IMR-90 (cell line): ENCODE data around the gene IL18R1.

Experiments used
- CEBPB ChIP-seq: IDR thresholded peaks from 2 replicates; pipeline ENCODE4 v1.6.1; 2012; ENCODE audit warnings: low read depth, low read length, improper control_type of control experiment
- CTCF ChIP-seq: conservative IDR thresholded peaks from 2 replicates; pipeline ENCODE4 v1.5.1; 2012; ENCODE audit warnings: mild to moderate bottlenecking, low read depth, low read length, improper control_type of control experiment
- ELK1 ChIP-seq: fragments of 150-350 bp; IDR thresholded peaks from 2 replicates; pipeline ENCODE4 v1.6.1; 2016; ENCODE audit warnings: low read depth, mild to moderate bottlenecking, low read length, moderate library complexity, borderline replicate concordance
- FOS ChIP-seq: fragments of 150-350 bp; IDR thresholded peaks from 2 replicates; pipeline ENCODE4 v1.6.1; 2016; ENCODE audit warnings: low read depth, low read length
- MAFK ChIP-seq: IDR thresholded peaks from 2 replicates; pipeline ENCODE4 v1.6.1; 2012; ENCODE audit warnings: low read depth, low read length, improper control_type of control experiment
- MAZ ChIP-seq: IDR thresholded peaks from 2 replicates; pipeline ENCODE4 v1.6.1; 2012; ENCODE audit warnings: low read depth, mild to moderate bottlenecking, low read length, improper control_type of control experiment, moderate library complexity, borderline replicate concordance
- MXI1 ChIP-seq: IDR thresholded peaks from 2 replicates; pipeline ENCODE4 v1.6.1; 2012; ENCODE audit warnings: low read depth, mild to moderate bottlenecking, low read length, moderate library complexity, borderline replicate concordance
- NFE2L2 ChIP-seq: fragments of 150-350 bp; IDR thresholded peaks from 2 replicates; pipeline ENCODE4 v1.6.1; 2016; ENCODE audit warnings: low read depth, mild to moderate bottlenecking, low read length
- POLR2A ChIP-seq: IDR thresholded peaks from 2 replicates; pipeline ENCODE4 v1.6.1; 2012; ENCODE audit warnings: mild to moderate bottlenecking, low read depth, low read length
- RAD21 ChIP-seq: IDR thresholded peaks from 2 replicates; pipeline ENCODE4 v1.6.1; 2012; ENCODE audit warnings: low read length, improper control_type of control experiment
- RCOR1 ChIP-seq: IDR thresholded peaks from 2 replicates; pipeline ENCODE4 v1.6.1; 2012; ENCODE audit warnings: mild to moderate bottlenecking, low read length, improper control_type of control experiment; ENCODE audit not compliant: insufficient replicate concordance
- RFX5 ChIP-seq: IDR thresholded peaks from 2 replicates; pipeline ENCODE4 v1.8.0; 2012; ENCODE audit warnings: low read depth, mild to moderate bottlenecking, low read length, moderate library complexity
- SMC3 ChIP-seq: fragments of 150-350 bp; IDR thresholded peaks from 2 replicates; pipeline ENCODE4 v1.6.1; 2016; ENCODE audit warnings: low read depth, mild to moderate bottlenecking, antibody characterized with exemption, low read length, moderate library complexity
- TF ChIP-seq, protein P1 (sequence below): fragments of 150-350 bp; IDR thresholded peaks from 2 replicates; pipeline ENCODE4 v1.6.1; 2017; ENCODE audit warnings: mild to moderate bottlenecking, antibody characterized with exemption, low read length, low read depth

DNA sequence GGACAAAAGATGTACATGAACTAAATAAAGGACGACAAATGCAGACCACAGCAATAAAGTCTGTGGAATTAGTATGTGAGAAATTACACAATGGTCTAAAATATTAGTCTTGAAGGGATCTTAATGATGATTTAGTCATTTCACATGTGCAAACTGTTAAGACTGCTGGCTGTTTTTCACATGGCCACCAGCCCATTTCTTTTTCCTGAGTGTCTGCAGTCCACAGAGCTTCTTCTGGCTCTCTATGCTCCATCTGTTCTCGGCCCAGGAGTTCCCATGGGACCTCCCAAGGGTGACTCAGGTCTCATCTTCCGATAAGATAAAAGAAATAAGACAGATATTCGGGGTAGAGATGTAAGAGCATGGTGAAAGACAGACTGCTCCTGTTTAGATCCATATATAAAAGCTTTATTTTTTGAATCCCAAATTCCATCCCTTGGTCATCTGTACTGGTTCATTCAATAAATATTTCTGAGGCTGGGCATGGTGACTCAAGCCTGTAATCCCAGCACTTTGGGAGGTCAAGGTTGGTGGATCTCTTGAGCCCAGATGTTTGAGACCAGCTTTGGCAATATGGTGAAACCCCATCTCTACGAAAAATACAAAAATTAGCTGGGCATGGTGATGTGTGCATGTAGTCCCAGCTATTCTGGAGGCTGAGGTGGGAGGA lies 24.1 kb upstream of the IL18R1 start:
- no peak for TF ChIP-seq POLR2A
- no peak for TF ChIP-seq RCOR1
- TF ChIP-seq, protein P1, sequence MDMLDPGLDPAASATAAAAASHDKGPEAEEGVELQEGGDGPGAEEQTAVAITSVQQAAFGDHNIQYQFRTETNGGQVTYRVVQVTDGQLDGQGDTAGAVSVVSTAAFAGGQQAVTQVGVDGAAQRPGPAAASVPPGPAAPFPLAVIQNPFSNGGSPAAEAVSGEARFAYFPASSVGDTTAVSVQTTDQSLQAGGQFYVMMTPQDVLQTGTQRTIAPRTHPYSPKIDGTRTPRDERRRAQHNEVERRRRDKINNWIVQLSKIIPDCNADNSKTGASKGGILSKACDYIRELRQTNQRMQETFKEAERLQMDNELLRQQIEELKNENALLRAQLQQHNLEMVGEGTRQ, result no peak
- no peak for TF ChIP-seq CTCF
- no peak for TF ChIP-seq RFX5
- TF ChIP-seq ELK1, result no peak
- TF ChIP-seq SMC3, result no peak
- no peak for TF ChIP-seq FOS
- no peak for TF ChIP-seq RAD21
- TF ChIP-seq MXI1, result no peak
- TF ChIP-seq NFE2L2, result no peak
- no peak for TF ChIP-seq MAZ
- no peak for TF ChIP-seq MAFK
- TF ChIP-seq CEBPB, result no peak
